Hematopoietic multipotent progenitor cell treated with erythropoietin and hydrocortisone succinate and interleukin-3 and kit ligand, for 6 days (in vitro differentiated cells): ENCODE measurements around the gene FAM9B.
"Not testable (repeated sequence)": the region's sequence is repeated elsewhere in the genome, so short reads cannot be mapped to it uniquely, and the experiment has no call there.

ENCODE experiments used
- DNase-seq: peaks from one replicate; pipeline ENCODE4 v3.0.0-alpha.2; 2015

FAM9B gene

GRCh38 chrX:9033989-9034388 lies at the start of gene FAM9B:
Gene FAM9B (minus strand): TSS chrX:9034127. CDS start chrX:9032986, 1,141 bp downstream.
- DNase-seq = no peak

GRCh38 chrX:9081271-9081670 lies 47.3 kb upstream of the FAM9B start:
- DNase-seq = no peak

- peak; percentile 19 for DNase-seq
These were observed 40.4 kb upstream of the FAM9B start for GRCh38 chrX:9074326-9074725.

- no peak for DNase-seq
These were observed 38.4 kb upstream of the FAM9B start for GRCh38 chrX:9072281-9072680.

GRCh38 chrX:9071031-9071650 lies 37.2 kb upstream of the FAM9B start:
- no peak for DNase-seq

- no peak for DNase-seq
These were observed 35.6 kb upstream of the FAM9B start for GRCh38 chrX:9069573-9069972.

GRCh38 chrX:9064694-9065093 lies 30.8 kb upstream of the FAM9B start:
- no peak for DNase-seq

- no peak for DNase-seq
These were observed 28.7 kb upstream of the FAM9B start for GRCh38 chrX:9062641-9063040.

- peak; percentile 63 for DNase-seq
These were observed 21.4 kb upstream of the FAM9B start for GRCh38 chrX:9055354-9055753.

- DNase-seq = no peak
These were observed 18.2 kb upstream of the FAM9B start for GRCh38 chrX:9052081-9052480.

GRCh38 chrX:9050331-9050730 lies 16.4 kb upstream of the FAM9B start:
- no peak for DNase-seq

GRCh38 chrX:9048801-9049200 lies 14.9 kb upstream of the FAM9B start:
- DNase-seq = no peak

GRCh38 chrX:9038244-9038643 lies 4.3 kb upstream of the FAM9B start:
- DNase-seq = no peak

GRCh38 chrX:9037296-9037695 lies 3.4 kb upstream of the FAM9B start:
- no peak for DNase-seq

GRCh38 chrX:9033586-9033985 lies 341 bp downstream of the FAM9B start:
- no peak for DNase-seq

GRCh38 chrX:9033179-9033578 lies 748 bp downstream of the FAM9B start:
- no peak for DNase-seq

GRCh38 chrX:9023293-9023692 lies 10.6 kb downstream of the FAM9B start:
- DNase-seq = no peak

GRCh38 chrX:9019151-9019550 lies 14.8 kb downstream of the FAM9B start:
- DNase-seq = no peak

- DNase-seq = not testable (repeated sequence)
These were observed 15.6 kb downstream of the FAM9B start for GRCh38 chrX:9018332-9018731.

GRCh38 chrX:9003041-9003440 lies 30.9 kb downstream of the FAM9B start:
- DNase-seq = no peak

- peak; percentile 0 for DNase-seq
These were observed 45.5 kb downstream of the FAM9B start for GRCh38 chrX:8988446-8988845.

- no peak for DNase-seq
These were observed 46.2 kb downstream of the FAM9B start for GRCh38 chrX:8987672-8988250.

GRCh38 chrX:8984231-8984630 lies 49.7 kb downstream of the FAM9B start:
- no peak for DNase-seq

GRCh38 chrX:8981723-8982122 lies 52.2 kb downstream of the FAM9B start:
- no peak for DNase-seq

- DNase-seq = no peak
These were observed 53.2 kb downstream of the FAM9B start for GRCh38 chrX:8980756-8981155.
